HG02852 (cell line): Measurements from ENCODE around the gene CFAP210.

Experiments used
- ATAC-seq: cut with Tn5 transposase; IDR thresholded peaks from one replicate; pipeline ENCODE4 v1.9.1; 2021; ENCODE audit warnings: mild to moderate bottlenecking, moderate library complexity; ENCODE audit not compliant: unreplicated experiment

CFAP210 gene

GRCh38 chr2:169676357-169676756, 17.8 kb downstream of the CFAP210 start:
- no peak for ATAC-seq

GRCh38 chr2:169673921-169674320, 20.3 kb downstream of the CFAP210 start:
- no peak for ATAC-seq

GRCh38 chr2:169673106-169673505, 21.1 kb downstream of the CFAP210 start:
- no peak for ATAC-seq

GRCh38 chr2:169672406-169672805, 21.8 kb downstream of the CFAP210 start:
- ATAC-seq, result no peak

GRCh38 chr2:169670937-169671336, 23.3 kb downstream of the CFAP210 start:
- ATAC-seq, result no peak

GRCh38 chr2:169670215-169670651, 24.0 kb downstream of the CFAP210 start:
- ATAC-seq, result no peak

GRCh38 chr2:169667583-169667982, 26.6 kb downstream of the CFAP210 start:
- ATAC-seq, result no peak

- no peak for ATAC-seq
Measured at GRCh38 chr2:169664978-169665930, 29.0 kb downstream of the CFAP210 start.

- no peak for ATAC-seq
Measured at GRCh38 chr2:169664600-169664977, 29.6 kb downstream of the CFAP210 start.

- ATAC-seq, result no peak
Measured at GRCh38 chr2:169663247-169663646, 31.0 kb downstream of the CFAP210 start.

- no peak for ATAC-seq
Measured at GRCh38 chr2:169662744-169663143, 31.5 kb downstream of the CFAP210 start.

GRCh38 chr2:169661265-169661664, 32.9 kb downstream of the CFAP210 start:
- no peak for ATAC-seq

GRCh38 chr2:169659320-169659719, 34.9 kb downstream of the CFAP210 start:
- no peak for ATAC-seq

GRCh38 chr2:169658877-169659276, 35.3 kb downstream of the CFAP210 start:
- ATAC-seq, result no peak

- ATAC-seq, result no peak
Measured at GRCh38 chr2:169656164-169656563, 38.0 kb downstream of the CFAP210 start.

GRCh38 chr2:169653636-169654035, 40.6 kb downstream of the CFAP210 start:
- ATAC-seq, result no peak

GRCh38 chr2:169649278-169649677, 44.9 kb downstream of the CFAP210 start:
- no peak for ATAC-seq

- ATAC-seq, result no peak
Measured at GRCh38 chr2:169647496-169647895, 46.7 kb downstream of the CFAP210 start.

GRCh38 chr2:169644173-169644572, 50.0 kb downstream of the CFAP210 start:
- no peak for ATAC-seq

GRCh38 chr2:169641464-169641863, 52.7 kb downstream of the CFAP210 start:
- no peak for ATAC-seq

- no peak for ATAC-seq
Measured at GRCh38 chr2:169640104-169640503, 54.1 kb downstream of the CFAP210 start.

- ATAC-seq, result no peak
Measured at GRCh38 chr2:169637620-169638019, 56.6 kb downstream of the CFAP210 start.
